CD4-positive, alpha-beta T cell treated with Interleukin-6 for 4 hours (primary cell): ENCODE results near the gene GDF11.

Experiments used
- DNase-seq: peaks from one replicate; pipeline ENCODE4 v3.0.0-alpha.2; 2020; ENCODE audit warnings: mixed read lengths

GDF11 gene

GRCh38 chr12:55724226-55724939 is 18.5 kb upstream of the GDF11 start:
- peak; percentile 78 for DNase-seq

DNA sequence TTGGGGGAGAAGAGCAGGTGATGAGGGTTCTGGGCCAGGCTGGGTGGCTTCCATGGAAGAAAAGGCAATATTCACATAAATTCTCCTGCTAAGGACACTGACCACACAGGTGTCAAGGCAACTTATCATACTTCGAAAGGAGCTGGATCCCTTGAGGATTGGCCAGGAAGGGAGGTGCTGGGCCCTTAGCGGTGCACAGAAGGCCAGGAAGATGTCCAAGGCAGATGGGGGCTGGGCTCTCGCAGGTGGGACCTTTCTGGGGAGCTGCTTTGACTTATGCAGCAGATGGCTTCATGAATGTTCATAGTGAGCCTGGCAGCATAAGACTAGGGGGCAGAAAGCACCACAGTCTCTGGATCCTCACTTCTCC is 18.0 kb upstream of the GDF11 start:
- DNase-seq: no peak

- DNase-seq: no peak
These were observed 17.4 kb upstream of the GDF11 start for GRCh38 chr12:55725556-55725955.

- no peak for DNase-seq
These were observed 16.0 kb upstream of the GDF11 start for GRCh38 chr12:55726971-55727370.

GRCh38 chr12:55727643-55728185 is 15.2 kb upstream of the GDF11 start:
- DNase-seq: no peak

- peak; percentile 39 for DNase-seq
These were observed 14.6 kb upstream of the GDF11 start for GRCh38 chr12:55728186-55728938.

DNA sequence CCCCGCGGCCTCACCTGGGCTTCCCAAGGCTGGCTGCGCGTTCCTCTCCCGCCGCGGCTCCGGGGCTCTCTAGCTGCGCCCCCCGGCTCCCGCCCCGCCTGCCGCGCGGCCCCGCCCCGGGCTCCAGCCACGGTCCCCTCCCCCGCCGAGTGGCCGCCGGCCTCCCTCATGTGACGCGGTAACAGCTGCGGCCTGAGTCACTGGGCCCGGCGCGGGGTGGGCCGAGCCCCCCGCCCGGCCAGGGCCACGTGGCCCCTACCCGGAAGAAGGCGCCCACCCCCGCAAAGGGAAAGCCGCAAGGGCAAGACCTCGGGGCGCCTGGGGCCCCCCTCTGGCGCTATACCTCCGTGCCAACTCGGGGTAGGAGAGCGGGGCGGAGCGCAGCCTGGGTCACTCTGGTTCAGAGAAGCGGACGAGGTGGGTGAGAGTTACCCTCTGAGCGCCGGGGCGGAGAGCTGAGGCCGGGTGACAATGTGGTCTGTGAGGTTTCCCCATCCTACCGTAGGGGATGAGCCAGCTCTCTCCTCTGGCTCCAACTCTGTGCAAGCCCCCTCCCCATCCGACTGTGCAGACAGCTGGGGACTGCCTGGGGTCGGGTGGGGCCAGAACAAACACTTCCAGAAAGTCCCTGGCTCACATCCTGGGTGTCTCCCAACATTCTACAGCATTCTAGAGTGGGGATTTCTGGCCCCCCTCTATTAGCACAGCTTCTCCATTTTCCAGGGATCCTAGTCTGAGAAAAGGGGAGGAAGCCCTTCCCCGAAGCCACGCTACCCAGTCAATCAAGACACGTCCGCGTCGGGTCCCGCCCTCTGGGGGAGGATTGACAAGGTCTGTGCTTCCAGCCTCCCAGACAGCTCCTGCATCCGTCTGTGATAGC is 13.7 kb upstream of the GDF11 start, which contains the start of gene CD63:
TSS of gene CD63 (minus strand) at position 71 of the 880 bp plus-strand sequence. CDS start 668 bp downstream, outside the sequence.
- DNase-seq: peak; percentile 70

GRCh38 chr12:55729819-55730818 is 12.8 kb upstream of the GDF11 start:
- peak; percentile 48 for DNase-seq

DNA sequence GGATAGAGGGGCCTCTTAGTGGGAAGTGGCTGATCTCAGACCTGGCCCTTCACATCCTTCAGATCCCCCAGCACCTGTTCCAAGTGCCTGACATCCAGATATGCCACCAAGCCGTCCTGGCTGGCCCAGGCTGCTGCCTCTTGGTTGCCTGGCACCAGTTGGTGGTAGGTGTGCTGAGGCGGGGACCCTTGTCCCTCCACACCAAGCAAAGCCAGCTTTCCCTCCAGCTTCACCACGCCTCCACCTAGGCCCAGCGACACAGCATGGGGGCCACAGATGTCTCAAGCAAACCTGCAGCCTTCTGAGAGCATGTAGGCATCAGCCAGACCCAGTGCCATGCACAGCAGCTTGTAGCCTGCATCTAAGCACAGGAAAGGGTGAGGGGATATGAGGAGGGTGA is 10.6 kb upstream of the GDF11 start:
- no peak for DNase-seq

GRCh38 chr12:55733021-55733555 is 9.8 kb upstream of the GDF11 start:
- DNase-seq: no peak

DNA sequence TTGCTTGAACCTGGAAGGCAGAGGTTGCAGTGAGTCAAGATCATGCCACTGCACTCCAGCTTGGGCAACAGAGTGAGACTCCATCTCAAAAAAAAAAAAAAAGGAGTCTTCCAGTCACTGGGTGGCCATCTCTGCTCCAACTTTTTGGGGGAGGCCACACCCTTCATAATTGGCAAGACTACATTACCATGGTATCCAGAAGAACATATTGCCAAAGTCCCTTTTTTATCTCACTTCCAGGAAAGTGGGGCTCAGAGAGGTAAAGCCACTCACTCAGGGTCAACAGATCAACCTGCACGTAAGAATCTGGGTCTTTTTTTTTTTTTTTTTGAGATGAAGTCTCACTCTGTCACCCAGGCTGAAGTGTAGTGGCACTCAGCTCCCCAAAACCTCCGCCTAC is 9.1 kb upstream of the GDF11 start:
- no peak for DNase-seq

DNA sequence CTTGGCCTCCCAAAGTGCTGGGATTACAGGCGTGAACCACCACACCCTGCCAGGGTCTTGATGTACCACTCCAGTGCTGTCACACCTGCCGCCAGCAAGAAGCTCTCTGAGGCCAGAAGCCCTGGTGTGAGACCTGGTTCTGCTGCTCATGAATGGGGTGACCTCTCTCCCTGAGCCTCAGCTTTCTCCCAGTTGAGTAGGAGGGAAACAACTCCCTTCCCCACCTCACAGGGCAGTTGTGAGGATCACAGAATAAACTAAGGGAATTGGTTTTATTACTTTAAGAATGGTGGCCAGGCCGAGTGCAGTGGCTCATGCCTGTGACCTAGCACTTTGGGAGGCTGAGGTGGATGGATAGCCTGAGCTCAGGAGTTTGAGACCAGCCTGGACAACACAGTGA is 8.3 kb upstream of the GDF11 start:
- no peak for DNase-seq

DNA sequence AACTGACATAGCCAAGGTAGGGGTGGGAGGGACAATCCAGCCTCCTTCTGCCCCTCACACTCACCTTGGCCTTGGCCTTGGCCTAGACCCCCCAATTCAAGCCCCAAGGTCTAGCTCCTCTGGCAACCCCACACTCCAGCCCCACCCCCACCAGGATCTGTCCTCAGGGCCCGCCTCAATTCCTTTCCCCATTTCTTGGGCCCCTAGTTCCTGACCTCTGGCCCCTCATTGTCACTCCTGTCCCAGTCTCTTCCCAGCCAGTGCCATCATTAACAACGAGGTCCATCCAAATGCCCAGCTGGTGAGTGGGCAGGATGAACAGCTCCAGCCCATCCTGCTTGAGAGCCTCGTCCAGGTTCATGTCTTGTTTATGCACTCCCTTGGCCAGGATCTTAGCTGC is 6.8 kb upstream of the GDF11 start:
- no peak for DNase-seq

- peak; percentile 77 for DNase-seq
These were observed 5.9 kb upstream of the GDF11 start for GRCh38 chr12:55736780-55737580.

GRCh38 chr12:55737581-55738122 is 5.3 kb upstream of the GDF11 start:
- no peak for DNase-seq

- peak; percentile 90 for DNase-seq
These were observed 4.5 kb upstream of the GDF11 start for GRCh38 chr12:55738123-55739024.

- no peak for DNase-seq
These were observed 3.9 kb upstream of the GDF11 start for GRCh38 chr12:55739025-55739378.

DNA sequence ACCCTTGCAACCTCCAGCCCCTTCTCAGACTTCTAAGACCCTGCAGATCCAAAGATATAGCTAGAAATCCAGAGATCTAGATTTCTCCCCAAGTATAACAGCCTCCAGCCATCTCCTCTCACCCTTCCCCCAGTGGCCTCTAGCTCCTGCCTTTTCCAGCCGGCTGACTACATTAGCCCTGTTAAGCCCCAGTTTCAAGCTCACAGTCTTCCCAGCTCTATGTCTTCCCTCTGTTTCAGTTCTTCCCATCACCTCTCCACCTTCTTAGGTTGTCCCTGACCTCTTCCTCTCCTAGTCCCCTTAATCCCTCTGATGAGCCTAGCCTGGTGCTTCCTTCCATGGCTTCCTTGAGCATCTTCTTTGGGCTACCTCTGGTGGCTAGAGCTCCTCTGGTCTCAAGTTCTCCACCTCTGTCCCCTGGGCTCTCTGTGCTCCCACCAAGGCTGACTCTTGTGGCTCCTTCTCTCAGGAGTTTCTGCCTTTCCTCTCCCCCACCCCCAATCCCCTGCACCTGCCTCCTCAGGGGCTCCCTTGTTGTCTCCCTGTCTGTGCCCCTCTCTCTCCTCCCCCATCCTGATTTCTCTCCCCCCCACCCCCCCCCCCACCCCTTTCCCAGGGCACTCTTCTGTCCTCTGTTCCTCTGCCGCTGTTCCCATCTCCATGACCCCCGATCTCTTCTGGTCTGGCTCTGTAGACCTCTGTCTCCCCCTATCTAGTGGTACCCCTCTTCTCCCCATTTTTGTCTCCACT is 816 bp upstream of the GDF11 start:
- DNase-seq: no peak
